CD4-positive, alpha-beta T cell treated with Interleukin-1 beta for 1 hour (primary cell): ENCODE measurements around the gene GRAP.
A peak's percentile ranks its signal among the peaks of the same experiment; 100 is the strongest.

Experiments
- DNase-seq, 2 donors: peaks; one replicate each; pipeline ENCODE4 v3.0.0-alpha.2; 2020 to 2022

The GRAP gene

GRCh38 chr17:19017804-19018599 is 28.8 kb downstream of the GRAP start:
- no peak for DNase-seq

- no peak for DNase-seq
These were observed 29.4 kb downstream of the GRAP start for GRCh38 chr17:19017401-19017800.

DNA sequence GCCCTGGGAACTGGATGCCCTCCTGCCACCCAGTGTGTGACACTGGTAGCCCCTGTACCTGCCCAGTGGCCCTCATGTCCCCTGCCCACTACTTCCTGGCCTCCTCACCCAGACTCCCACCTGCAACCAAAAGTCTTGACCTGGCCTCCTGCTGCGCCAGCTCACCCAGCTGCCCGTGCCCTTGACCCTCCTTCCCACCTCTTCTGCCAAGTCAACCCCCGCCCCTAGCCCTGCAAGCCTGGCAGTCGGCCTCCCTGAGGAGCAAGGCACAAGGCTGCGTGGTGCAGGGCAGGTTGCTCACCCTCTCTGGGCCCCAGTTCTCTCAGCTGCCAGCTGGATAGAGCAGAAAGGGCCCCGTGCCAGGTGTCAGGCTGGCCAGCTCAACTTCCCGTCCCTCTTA is 29.9 kb downstream of the GRAP start:
- no peak for DNase-seq

DNA sequence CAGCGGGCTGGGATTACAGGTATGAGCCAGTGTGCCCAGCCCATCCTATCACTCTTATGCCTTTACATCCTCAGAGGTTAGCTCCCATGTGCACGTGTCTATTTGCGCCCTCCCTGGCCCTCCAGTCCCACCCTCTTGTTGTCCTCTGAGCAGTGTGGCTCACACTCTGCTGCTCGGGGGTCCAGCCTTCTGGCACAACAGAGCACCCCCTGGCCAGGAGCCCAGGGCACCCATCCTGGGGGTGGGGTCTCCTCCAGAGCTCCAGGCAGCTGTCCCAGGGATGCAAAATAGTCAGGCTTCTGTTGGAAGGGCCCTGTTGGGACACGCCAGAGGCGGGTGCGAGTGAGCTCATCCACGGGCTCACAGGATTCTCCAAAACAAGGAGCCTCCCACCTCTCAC is 30.5 kb downstream of the GRAP start:
- no peak for DNase-seq

- no peak for DNase-seq
These were observed 31.3 kb downstream of the GRAP start for GRCh38 chr17:19015428-19015827.

DNA sequence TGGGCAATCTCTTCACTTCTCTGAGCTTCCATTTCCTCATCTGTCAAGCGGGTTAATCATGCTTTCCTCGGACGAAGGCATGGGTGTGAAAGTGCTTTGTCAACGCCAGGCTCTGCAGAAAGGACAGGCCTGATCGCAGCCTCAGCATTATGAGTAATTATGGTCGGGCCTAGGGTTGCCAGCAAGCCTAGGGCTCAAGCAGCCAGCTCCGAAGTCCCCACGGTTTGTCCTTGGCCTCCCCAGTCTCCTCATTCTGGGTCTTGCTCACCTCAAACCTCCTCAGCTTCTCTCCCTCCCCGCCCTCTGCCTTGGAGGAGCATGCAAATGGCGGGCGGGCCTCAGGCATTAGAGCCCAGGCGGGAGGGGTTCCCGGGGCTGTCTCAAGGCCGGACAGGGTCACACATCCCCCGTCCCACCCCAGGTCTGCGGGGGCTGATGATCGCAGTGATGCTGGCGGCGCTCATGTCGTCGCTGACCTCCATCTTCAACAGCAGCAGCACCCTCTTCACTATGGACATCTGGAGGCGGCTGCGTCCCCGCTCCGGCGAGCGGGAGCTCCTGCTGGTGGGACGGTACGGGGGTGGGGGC is 32.0 kb downstream of the GRAP start:
- DNase-seq = no peak

DNA sequence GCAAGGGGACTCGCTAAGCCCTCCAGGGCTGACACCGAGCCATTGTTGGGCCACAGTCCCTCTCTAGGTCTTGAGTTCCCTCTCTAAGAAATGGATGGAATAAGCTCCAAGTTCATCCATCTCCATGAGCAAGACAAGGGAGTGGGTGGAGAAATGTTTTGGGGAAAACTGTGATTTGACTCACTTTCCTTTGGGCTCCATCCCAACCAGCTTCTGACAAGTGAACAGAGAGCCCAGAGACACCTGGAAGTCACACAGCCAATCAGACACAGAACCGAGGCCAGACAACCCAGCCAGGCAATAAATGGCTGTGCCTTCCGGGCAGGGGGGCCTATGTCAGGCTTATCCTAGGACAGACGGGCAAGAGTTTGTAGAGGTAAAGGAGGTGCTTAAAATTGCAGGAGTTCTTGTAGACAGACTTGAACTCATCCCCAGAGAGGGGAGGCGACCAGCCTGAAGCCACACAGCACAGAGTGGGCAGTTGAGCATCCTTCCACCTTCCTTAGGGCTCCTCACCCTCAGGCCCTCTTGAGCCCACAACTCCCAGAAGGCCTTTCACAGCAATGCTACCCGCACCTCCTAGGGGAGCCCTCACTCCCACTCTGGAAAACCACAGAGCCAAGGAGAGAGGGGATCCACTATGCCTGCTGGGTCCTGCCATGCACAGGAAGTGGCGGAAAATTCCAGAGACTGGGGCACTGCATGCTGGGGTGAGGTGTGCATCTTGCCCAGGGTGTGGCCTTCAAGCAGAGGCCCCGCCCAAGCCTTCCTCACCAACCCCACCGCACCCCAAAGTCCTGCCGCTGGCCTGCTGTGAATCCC is 32.7 kb downstream of the GRAP start:
- DNase-seq = no peak

GRCh38 chr17:19013226-19013625 is 33.5 kb downstream of the GRAP start:
- no peak for DNase-seq

GRCh38 chr17:19012171-19013080 is 34.3 kb downstream of the GRAP start:
- no peak for DNase-seq

DNA sequence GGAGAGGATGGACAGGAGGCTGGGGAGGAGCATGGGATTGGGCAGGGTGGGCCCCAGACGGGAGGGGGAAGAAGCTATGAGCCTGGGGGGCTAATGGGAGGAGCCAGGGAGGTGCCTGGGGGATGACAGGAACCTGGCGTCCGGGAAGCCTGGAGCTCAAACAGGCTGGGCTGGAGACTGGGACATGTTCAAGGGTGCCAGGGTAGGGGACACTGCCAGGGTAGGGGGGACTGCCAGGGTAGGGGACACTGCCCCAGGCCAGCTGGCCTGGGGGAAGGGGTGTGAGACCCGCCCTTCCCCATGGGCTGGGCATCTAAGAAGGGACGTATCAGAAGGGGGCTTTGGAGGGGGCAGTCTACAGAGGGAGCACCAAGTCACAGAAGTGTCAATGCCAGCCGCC is 35.2 kb downstream of the GRAP start:
- no peak for DNase-seq

GRCh38 chr17:19010729-19011505 is 35.8 kb downstream of the GRAP start:
- DNase-seq = no peak

GRCh38 chr17:19009970-19010369 is 36.8 kb downstream of the GRAP start:
- DNase-seq = no peak

- DNase-seq = no peak
These were observed 40.1 kb downstream of the GRAP start for GRCh38 chr17:19006698-19007097.

GRCh38 chr17:19005789-19006430 is 40.8 kb downstream of the GRAP start:
- no peak for DNase-seq

DNA sequence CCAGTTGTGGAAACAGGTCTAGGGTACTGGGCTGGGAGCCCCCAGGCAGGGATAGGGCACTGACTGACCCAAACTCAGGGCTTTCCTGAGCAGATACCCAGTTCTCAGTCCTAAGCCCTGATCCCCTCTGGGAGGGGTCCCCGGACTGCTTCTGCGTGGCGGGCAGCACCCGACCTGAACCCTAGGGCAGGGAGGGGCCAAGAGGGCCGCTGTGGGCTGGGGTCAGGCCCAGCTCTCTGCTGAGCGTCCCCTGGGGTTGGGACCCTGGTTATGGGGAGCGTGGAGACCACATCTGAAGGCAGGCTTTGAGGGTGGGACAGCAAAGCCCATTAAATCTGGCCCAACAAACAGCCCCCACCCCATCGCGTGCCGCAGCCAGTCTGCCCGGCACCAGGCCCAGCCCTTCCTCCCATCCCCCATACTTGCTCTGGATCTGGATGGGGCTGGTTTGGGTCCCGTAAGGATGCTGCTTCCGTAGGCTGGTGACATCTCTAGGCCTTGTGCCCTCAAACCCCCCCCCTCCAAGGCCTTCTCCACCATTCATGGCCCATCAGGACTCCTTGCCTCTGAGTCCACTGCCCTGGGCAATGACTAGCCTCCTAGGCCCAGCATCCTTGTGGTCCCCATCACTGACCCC is 41.5 kb downstream of the GRAP start:
- DNase-seq = no peak

DNA sequence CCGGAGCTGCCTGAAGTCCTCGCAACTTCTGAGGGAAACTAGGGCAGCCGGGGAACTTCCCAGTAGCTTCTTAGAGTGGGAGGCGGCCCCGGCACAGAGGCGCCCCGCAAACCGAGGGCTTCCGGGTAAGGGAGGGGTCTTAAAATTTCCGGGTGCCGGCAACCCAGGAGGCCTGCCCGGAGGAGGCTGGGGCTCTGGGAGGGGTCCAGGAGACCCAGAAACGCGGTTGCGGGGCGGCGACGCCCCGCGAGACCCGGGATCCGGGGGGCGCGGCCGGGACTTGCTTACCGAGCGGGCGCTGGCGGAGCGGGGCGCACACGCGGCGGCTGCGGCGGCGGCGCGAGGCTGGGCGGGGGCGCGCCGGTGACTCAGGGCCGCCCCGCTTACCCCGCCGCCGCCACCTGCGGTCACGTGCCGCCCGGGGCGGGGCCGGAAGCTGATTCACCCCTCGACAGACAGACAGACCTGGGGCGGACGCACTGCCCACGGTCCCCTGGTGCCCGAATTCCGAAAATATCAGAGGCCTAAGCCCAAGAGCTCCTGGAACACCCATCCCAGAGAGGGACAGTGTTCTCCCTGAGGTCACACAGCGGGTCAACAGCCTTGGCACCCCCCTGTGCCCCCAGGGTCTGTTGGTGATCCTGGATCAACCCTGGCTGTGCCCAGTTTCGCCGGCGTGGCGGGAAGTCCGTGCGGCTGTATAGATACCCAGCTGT is 42.2 kb downstream of the GRAP start, which contains the start of gene FAM83G:
Gene FAM83G, minus strand, starts transcription at position 344 of the 716 bp plus-strand sequence. CDS start 723 bp downstream, outside the sequence.
- peak; percentile 86 to 88 for DNase-seq

DNA sequence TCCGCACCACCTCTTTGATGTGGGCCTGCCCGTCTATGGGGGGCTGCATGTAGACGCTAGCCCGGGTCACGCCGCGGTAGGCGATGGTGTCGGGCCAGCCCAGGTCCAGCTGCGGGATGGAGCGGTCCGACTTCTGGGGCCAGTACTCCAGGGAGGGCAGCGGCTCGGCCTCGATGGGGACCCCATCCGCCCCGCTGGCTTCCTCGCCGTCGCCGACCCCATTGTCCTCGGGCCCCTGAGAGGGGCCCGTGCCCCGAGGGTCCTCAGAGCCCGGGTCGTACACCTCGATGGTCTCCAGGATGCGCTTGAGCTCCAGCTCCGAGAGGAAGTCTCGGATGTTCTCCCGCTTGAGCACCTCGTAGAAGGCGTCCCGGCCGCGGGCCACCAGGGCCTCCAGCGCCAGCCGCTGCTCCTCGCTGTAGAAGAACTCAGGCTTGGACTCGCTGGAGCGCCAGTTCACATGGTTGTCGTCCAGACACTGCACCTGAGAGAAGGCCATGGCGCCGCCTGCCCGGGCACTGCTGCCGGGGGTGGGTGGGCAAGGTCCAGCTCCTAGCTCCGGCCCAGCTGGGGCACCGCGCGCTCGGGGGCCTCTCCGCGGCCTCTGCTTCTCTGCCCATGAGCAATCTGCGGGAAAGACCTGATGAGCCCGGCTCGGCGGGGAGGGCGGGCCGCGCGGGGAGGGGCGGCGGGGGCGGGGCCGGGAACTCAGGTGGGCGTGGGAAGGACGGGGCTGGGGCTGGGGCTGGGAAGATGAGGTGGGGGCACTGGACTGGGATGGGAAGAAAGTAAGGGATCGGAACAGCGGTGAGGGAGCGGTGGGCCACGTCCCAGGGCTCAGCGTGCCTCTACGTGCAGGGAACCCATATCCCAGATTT is 43.0 kb downstream of the GRAP start:
- peak in 1 of 2 donors; percentile 19 for DNase-seq

GRCh38 chr17:19002805-19003542 is 43.8 kb downstream of the GRAP start:
- no peak for DNase-seq
